GM12874 (cell line): ENCODE data around the gene USP31.

Source experiments
- CTCF ChIP-seq: IDR thresholded peaks from 2 replicates; pipeline ENCODE4 v1.5.1; 2011; ENCODE audit warnings: low read depth, mild to moderate bottlenecking, control low read depth, low read length, moderate library complexity; ENCODE audit not compliant: insufficient read depth

USP31 gene

GRCh38 chr16:23105309-23105708 lies 43.9 kb downstream of the USP31 start:
- no peak for TF ChIP-seq CTCF

GRCh38 chr16:23104032-23104955 lies 45.0 kb downstream of the USP31 start:
- no peak for TF ChIP-seq CTCF

- TF ChIP-seq CTCF = no peak
These were observed 45.6 kb downstream of the USP31 start for GRCh38 chr16:23103603-23104002.

GRCh38 chr16:23101012-23101550 lies 48.2 kb downstream of the USP31 start:
- TF ChIP-seq CTCF = no peak

GRCh38 chr16:23092801-23093117 lies 56.5 kb downstream of the USP31 start:
- no peak for TF ChIP-seq CTCF

GRCh38 chr16:23092072-23092800 lies 57.0 kb downstream of the USP31 start:
- TF ChIP-seq CTCF = no peak

GRCh38 chr16:23089111-23089510 lies 60.1 kb downstream of the USP31 start:
- no peak for TF ChIP-seq CTCF
